Fibroblast of pulmonary artery (primary cell): ENCODE results near the gene TMEM273.

ENCODE experiments used
- DNase-seq: peaks from one replicate; pipeline ENCODE4 v3.0.0-alpha.2; 2010; ENCODE audit warnings: low read depth
- H3K4me3 ChIP-seq: replicated peaks from 2 replicates; pipeline ENCODE4 v1.5.1; 2011; ENCODE audit warnings: low read depth, mild to moderate bottlenecking, control low read depth, low read length, moderate library complexity
- TF ChIP-seq, protein P1 (sequence below): IDR thresholded peaks from 2 replicates; pipeline ENCODE4 v1.5.1; 2011; ENCODE audit warnings: mild to moderate bottlenecking, control low read depth, low read length, inconsistent platforms; ENCODE audit errors: missing control alignments

The TMEM273 gene

DNA sequence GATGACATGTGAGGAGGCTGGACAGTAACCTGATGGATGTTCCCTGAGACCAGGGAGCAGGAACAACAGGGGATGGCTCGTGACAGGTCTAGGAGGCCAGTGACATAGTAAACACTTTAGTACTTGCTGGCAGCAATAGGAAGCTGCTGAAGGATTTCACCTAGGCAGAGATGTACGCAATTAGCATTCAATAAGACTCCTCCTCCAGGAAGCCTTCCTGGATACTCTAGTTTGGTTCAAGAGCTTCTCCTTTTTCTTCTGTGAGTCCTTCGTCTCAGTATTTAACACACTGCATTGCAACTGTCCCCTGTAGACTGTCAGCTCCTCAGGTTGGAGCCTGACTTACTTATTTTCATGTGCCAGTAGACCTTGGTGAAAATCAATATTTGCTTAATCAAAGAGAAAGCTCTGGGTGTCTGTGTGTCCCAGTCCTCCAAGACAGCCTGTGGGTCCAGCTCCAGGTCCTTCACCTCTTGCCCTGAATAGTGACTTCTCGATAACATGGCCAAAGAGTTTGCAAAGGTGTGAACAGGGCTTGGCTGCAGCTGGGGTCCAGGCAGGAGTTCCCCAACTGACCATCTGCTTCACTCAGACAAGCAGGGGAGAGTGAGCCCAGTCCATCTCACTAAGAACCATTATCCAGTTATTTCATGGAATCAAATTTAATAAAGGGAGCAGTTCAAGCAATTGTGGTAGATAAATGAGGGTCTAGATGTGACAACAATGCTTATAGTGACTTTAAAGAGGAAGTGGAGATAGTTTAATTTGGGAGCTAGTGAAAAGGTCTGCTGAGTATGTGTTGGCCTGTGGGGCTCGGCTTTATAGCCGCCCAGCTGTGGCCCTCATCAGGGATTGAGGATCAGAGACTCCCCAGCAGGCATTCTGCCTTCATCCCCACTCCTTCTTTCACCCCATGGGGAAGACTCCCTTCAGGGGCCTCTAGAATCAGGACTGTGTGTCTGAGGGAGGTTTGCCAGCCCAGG lies 9.4 kb downstream of the TMEM273 start:
- no peak overlapping the region for H3K4me3 ChIP-seq
- DNase-seq, result no peak
- TF ChIP-seq, protein P1, sequence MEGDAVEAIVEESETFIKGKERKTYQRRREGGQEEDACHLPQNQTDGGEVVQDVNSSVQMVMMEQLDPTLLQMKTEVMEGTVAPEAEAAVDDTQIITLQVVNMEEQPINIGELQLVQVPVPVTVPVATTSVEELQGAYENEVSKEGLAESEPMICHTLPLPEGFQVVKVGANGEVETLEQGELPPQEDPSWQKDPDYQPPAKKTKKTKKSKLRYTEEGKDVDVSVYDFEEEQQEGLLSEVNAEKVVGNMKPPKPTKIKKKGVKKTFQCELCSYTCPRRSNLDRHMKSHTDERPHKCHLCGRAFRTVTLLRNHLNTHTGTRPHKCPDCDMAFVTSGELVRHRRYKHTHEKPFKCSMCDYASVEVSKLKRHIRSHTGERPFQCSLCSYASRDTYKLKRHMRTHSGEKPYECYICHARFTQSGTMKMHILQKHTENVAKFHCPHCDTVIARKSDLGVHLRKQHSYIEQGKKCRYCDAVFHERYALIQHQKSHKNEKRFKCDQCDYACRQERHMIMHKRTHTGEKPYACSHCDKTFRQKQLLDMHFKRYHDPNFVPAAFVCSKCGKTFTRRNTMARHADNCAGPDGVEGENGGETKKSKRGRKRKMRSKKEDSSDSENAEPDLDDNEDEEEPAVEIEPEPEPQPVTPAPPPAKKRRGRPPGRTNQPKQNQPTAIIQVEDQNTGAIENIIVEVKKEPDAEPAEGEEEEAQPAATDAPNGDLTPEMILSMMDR, result no peak

- DNase-seq, result peak; percentile 78
- TF ChIP-seq, protein P1, result no peak
- no peak overlapping the region for H3K4me3 ChIP-seq
Measured at GRCh38 chr10:49177391-49178355, 10.5 kb downstream of the TMEM273 start.

- no peak for DNase-seq
- TF ChIP-seq, protein P1, result no peak
Measured at GRCh38 chr10:49176310-49177268, 11.6 kb downstream of the TMEM273 start.

DNA sequence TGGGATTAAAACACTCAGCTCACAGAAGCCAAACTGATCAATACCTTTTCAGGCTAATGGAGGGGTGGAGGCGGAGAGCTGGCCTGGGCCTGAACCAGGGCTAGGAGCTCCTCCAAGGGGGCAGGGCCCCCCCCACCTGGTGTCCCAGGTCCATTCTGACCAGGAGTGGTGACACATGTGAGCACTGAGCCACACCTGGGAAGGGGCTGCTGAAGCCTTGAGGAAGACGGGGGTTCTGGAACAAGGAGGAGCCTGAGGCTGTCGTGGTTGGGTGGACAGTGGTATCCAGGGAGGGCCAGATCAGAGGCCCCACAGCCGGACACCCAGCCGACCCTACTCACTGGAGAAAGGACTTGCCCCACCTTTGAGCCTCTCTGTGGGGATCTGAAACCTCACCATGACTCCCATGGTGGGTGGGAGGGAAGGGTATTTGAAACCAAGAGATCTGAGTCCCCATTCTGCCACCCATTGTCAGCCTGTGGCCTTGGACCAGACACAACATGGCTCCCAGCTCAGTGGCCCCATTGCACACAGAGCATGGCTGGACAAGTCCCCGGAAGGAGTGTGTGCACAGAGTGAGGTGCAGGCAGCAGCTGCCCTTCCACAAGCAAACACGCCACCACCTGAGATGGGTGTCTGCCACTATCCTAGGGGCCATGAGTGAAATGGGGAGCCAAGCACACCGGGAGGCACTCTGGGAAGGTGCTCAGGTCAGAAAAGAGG lies 12.4 kb downstream of the TMEM273 start:
- TF ChIP-seq, protein P1, result no peak
- no peak for DNase-seq
- H3K4me3 ChIP-seq, result no peak overlapping the region

More at GRCh38 chr10:49176310-49177268, 11.6 kb downstream of the TMEM273 start:
- H3K4me3 ChIP-seq, result no peak overlapping the region

DNA sequence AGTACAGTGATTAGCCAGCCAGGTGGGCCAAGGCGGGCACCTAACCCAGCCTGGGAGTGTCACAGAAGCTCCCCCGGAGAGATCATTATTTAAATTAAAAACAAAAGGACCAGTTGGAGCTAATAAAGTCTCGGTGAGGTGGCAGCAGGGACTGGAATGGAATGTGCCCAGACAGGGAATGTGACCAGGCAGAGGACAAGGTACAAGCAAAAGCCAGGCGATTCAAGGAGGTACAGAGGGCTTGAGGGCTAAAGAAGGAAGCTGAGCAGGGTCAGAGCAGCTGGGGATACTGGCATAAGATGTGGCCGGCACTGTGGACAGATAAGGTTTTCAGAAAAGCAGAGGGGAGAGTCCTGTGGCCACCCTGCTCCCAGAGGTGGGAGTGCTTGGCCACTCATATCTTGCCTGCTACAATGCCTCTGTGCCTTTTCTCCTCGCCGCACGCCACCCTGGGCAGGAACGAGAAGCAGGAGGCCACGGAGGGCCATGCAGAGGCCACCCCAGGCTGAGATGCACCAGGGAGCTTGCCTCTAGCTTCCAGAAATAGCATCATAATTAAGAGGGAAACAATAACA lies 13.2 kb downstream of the TMEM273 start:
- TF ChIP-seq, protein P1, result no peak
- DNase-seq, result no peak
- no peak overlapping the region for H3K4me3 ChIP-seq
